Lung (tissue), 12 donors: Measurements from ENCODE around the gene HEPACAM. TPM values are rescaled to one million over a fixed set of nuclear protein-coding genes. Genes with fewer than 3 reads are reported as not detected.

Experiments used
- ATAC-seq: fragments of 200-7000 bp; cut with Tn5 transposase; one replicate; pipeline ENCODE4 v1.9.1; 2020; ENCODE audit warnings: moderate number of reproducible peaks; ENCODE audit not compliant: insufficient read depth, low FRiP score
- DNase-seq, 3 donors: peaks; one replicate each; pipeline ENCODE4 v3.0.0-alpha.2; 2013 to 2017
- H3K27ac ChIP-seq, 2 donors: one replicate each; pipeline ENCODE4 v1.5.1; 2013; ENCODE audit warnings: mild to moderate bottlenecking in 2 of 2, moderate library complexity in 2 of 2, control low read depth in 1 of 2, inconsistent platforms in 1 of 2, low read depth in 1 of 2, low read length in 1 of 2
- H3K27me3 ChIP-seq, 3 donors: one replicate each; pipeline ENCODE4 v1.5.1; 2013; ENCODE audit warnings: low read length in 2 of 3; ENCODE audit not compliant: control insufficient read depth in 3 of 3, insufficient read depth in 3 of 3
- H3K36me3 ChIP-seq, 4 donors: one replicate each; pipeline ENCODE4 v1.5.1; 2013; ENCODE audit warnings: low read length in 4 of 4, mild to moderate bottlenecking in 1 of 4, moderate library complexity in 1 of 4; ENCODE audit not compliant: control insufficient read depth in 4 of 4, insufficient read depth in 4 of 4
- H3K4me1 ChIP-seq, 5 donors: one replicate each; pipeline ENCODE4 v1.5.1; 2013; ENCODE audit warnings: low read length in 5 of 5, mild to moderate bottlenecking in 2 of 5, moderate library complexity in 1 of 5; ENCODE audit not compliant: control insufficient read depth in 5 of 5, insufficient read depth in 5 of 5
- H3K4me3 ChIP-seq: one replicate; pipeline ENCODE4 v1.5.1; 2013; ENCODE audit warnings: mild to moderate bottlenecking, control low read depth, moderate library complexity
- H3K9ac ChIP-seq, 2 donors: one replicate each; pipeline ENCODE4 v1.5.1; 2013; ENCODE audit warnings: low read length in 2 of 2, control low read depth in 1 of 2; ENCODE audit not compliant: insufficient read depth in 1 of 2
- H3K9me3 ChIP-seq, 4 donors: one replicate each; pipeline ENCODE4 v1.5.1; 2013; ENCODE audit warnings: low read length in 3 of 4, mild to moderate bottlenecking in 1 of 4, moderate library complexity in 1 of 4; ENCODE audit not compliant: control insufficient read depth in 4 of 4, insufficient read depth in 3 of 4
- CTCF ChIP-seq: IDR thresholded peaks from 2 replicates; pipeline ENCODE4 v1.5.1; 2012; ENCODE audit warnings: mild to moderate bottlenecking; ENCODE audit errors: control extremely low read depth, extremely low read depth
- WGBS, 2 donors: extraction: QIAGEN DNeasy Blood & Tissue Kit; methylation state at CpG; one replicate each; pipeline ENCODE4 v1.1.7; 2013; 5-methylcytosine and 5-hydroxymethylcytosine counted together
- polyA plus RNA-seq, 2 donors: library from polyadenylated mRNA; stranded (reverse); fragments of 200-250 nt; gene quantifications; one replicate each; pipeline ENCODE4 v1.2.1, GENCODE V29; 2013
- total RNA-seq, 2 donors: library from RNA; depleted of rRNA in 1 of 2; stranded (reverse); fragments of >200 nt in 1 of 2; gene quantifications; one replicate each; pipeline ENCODE4 v1.2.1, GENCODE V29; 2014 to 2021
- donor health status: control.
- donor health status: control.
- donor health status: Bipolar disorder and iron deficiency.
- donor health status: healthy.
- donor health status: DM: yes; HTN: yes; CAD: no.

Gene HEPACAM
- total and polyA plus RNA-seq, 4 donors: 0.02 TPM; not detected in 3

GRCh38 chr11:124872280-124872679 lies 63.6 kb downstream of the HEPACAM start:
- DNase-seq: no peak
- no peak for TF ChIP-seq CTCF
- peaks cover 0 to 4% (median 0%) of the 10 kb centered on the region in 4 donors for H3K9me3 ChIP-seq
- no peak overlapping the region for H3K9ac ChIP-seq
- H3K4me1 ChIP-seq: peaks cover 0 to 19% (median 8%) of the 10 kb centered on the region in 5 donors
- H3K27ac ChIP-seq: no peak overlapping the region
- H3K36me3 ChIP-seq: no peaks in the 10 kb centered on the region
- WGBS, 2 donors: 54 to 59% methylated on average over 8 of the region's 8 CpGs
- peaks cover 0 to 68% (median 50%) of the 10 kb centered on the region in 3 donors for H3K27me3 ChIP-seq
- H3K4me3 ChIP-seq: no peak overlapping the region
- ATAC-seq: no peak

- Histone ChIP-seq H3K4me3 (no peak overlapping the region), H3K9me3 (peaks cover 0 to 4% (median 0%) of the 10 kb centered on the region in 4 donors), H3K4me1 (peaks cover 0 to 15% (median 6%) of the 10 kb centered on the region in 5 donors), H3K27me3 (peaks cover 0 to 86% (median 67%) of the 10 kb centered on the region in 3 donors), H3K36me3 (no peaks in the 10 kb centered on the region), H3K9ac (no peak overlapping the region), H3K27ac (no peak overlapping the region)
- DNase-seq: no peak
- no peak for ATAC-seq
- WGBS, 2 donors: 65% methylated on average over 7 of the region's 7 CpGs
- no peak for TF ChIP-seq CTCF
Measured at GRCh38 chr11:124870430-124870829, 65.4 kb downstream of the HEPACAM start.

GRCh38 chr11:124869856-124870387 lies 65.9 kb downstream of the HEPACAM start:
- Histone ChIP-seq H3K9ac (no peak overlapping the region), H3K36me3 (no peaks in the 10 kb centered on the region), H3K4me3 (no peak overlapping the region), H3K27ac (no peak overlapping the region), H3K9me3 (peaks cover 0 to 4% (median 0%) of the 10 kb centered on the region in 4 donors), H3K27me3 (peaks cover 0 to 86% (median 68%) of the 10 kb centered on the region in 3 donors), H3K4me1 (peaks cover 0 to 19% (median 11%) of the 10 kb centered on the region in 5 donors)
- TF ChIP-seq CTCF: no peak
- 65% methylated on average over 14 of the region's 14 CpGs for WGBS, 2 donors
- DNase-seq: no peak
- ATAC-seq: no peak

- WGBS, 2 donors: 3 to 4% methylated on average over 16 of the region's 16 CpGs
- no peak for ATAC-seq
Measured at GRCh38 chr11:124869331-124869730, 66.5 kb downstream of the HEPACAM start.

More at GRCh38 chr11:124869331-124869730, 66.5 kb downstream of the HEPACAM start:
- no peak for TF ChIP-seq CTCF
- Histone ChIP-seq H3K9ac (no peak overlapping the region), H3K4me1 (peaks cover 0 to 22% (median 12%) of the 10 kb centered on the region in 5 donors), H3K27me3 (peaks cover 0 to 91% (median 74%) of the 10 kb centered on the region in 3 donors), H3K36me3 (no peaks in the 10 kb centered on the region), H3K4me3 (no peak overlapping the region), H3K9me3 (peaks cover 0 to 4% (median 0%) of the 10 kb centered on the region in 4 donors), H3K27ac (no peak overlapping the region)
- no peak for DNase-seq
